Right cardiac atrium (tissue), 5 donors: ENCODE data around the gene TSPOAP1. TPM values are rescaled to one million over a fixed set of nuclear protein-coding genes. Genes with fewer than 3 reads are reported as not detected.

Source experiments
- ATAC-seq, 2 donors: fragments of 200-7000 bp; cut with Tn5 transposase; one replicate each; pipeline versions ENCODE4 v1.8.0 to v1.9.1; 2020; ENCODE audit warnings: moderate library complexity in 2 of 2, mild to moderate bottlenecking in 1 of 2
- DNase-seq, 3 donors: peaks; one replicate each; pipeline ENCODE4 v3.0.0-alpha.2; 2020
- H3K27ac ChIP-seq: one replicate; pipeline ENCODE4 v1.5.1; 2013; ENCODE audit warnings: mild to moderate bottlenecking, low read length, control low read depth, moderate library complexity
- H3K27me3 ChIP-seq: one replicate; pipeline ENCODE4 v1.6.1; 2013; ENCODE audit not compliant: control insufficient read depth, insufficient read depth
- H3K4me1 ChIP-seq: one replicate; pipeline ENCODE4 v1.6.1; 2013; ENCODE audit warnings: low read length; ENCODE audit not compliant: control insufficient read depth, insufficient read depth
- H3K4me3 ChIP-seq: one replicate; pipeline ENCODE4 v1.5.1; 2013; ENCODE audit warnings: low read length, control low read depth
- H3K9me3 ChIP-seq: one replicate; pipeline ENCODE4 v1.6.1; 2013; ENCODE audit warnings: low read length; ENCODE audit not compliant: control insufficient read depth
- WGBS: extraction: QIAGEN DNeasy Blood & Tissue Kit; methylation state at CpG from one replicate; pipeline ENCODE4 v1.1.7; 2013; 5-methylcytosine and 5-hydroxymethylcytosine counted together
- intact Hi-C, 4 donors: fragments of 100-400 bp; cut with DNase I; formaldehyde crosslinking; loops; one replicate each; pipeline versions ENCODE4 v1.11.0 to v1.14.0; 2022 to 2023
- polyA plus RNA-seq: library from polyadenylated mRNA; stranded (reverse); fragments of 200-250 nt; gene quantifications from one replicate; pipeline ENCODE4 v1.2.3, GENCODE V29; 2013
- total RNA-seq, 4 donors: library from RNA; stranded (reverse); fragmentation: NEBNext Ultra II Directional; extraction: Animal tissue kit (Norgen Biotek cat#: 25700); gene quantifications; one replicate each; pipeline ENCODE4 v1.2.1, GENCODE V29; 2021
- donor health status: healthy with polysubstance abuse.
- donor health status: DM: no; HTN: yes; CAD: no.
- donor health status: DM: no; HTN: no; CAD: no.
- donor health status: DM: no; HTN: yes; CAD: no; lungs with severe emphysema.
- donor health status: DM: yes; HTN: yes; CAD: no.

TSPOAP1 gene
- total and polyA plus RNA-seq, 5 donors: 7.0 to 21.5 (median 17.2) TPM

DNA sequence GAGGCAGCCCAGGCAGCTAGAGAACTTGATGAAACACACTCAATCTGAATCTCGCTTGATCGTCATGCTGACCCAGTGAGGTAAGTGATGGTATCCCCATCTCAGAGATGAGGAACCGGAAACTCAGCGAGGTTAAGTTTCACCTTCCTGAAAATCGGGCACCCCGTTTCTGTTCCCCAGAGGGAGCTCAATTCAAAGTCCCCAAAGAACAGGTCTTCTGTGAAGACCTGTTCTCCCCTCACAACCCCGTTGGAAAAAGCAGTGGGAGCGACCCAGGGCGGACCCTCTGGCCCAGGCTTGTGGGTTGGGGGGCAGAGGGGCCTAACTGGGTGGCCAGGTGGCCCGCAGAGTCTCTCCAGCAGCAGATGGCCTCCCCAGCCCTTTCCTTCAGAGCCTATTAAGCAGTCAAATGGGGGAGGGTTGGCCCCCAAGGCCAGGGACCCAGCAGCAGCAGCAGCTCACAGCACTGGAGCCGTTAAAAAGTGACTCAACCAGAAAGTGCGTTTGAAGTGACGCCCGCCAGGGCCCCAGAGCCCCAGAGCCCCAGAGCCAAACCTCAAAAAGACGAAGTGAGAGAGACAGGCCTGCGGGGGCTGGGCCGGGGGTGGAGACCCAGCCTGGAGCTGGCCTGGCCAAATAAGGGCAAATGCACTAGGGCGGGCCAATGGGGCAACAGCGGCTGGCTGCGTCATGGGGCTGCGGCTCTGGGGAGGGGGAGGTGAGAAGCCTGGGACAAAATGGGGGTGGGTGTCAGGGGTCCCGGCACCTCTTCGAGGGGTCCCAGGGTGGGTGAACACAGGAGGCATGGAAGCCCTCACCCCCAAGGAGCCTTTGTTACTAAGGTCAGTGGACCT lies 9.2 kb upstream of the TSPOAP1 start:
- DNase-seq (peak; percentile 85 to 92 (median 92)), ATAC-seq (peak; percentile 86 to 88)
- intact Hi-C loops: no loop called here
- Histone ChIP-seq H3K4me3 (no peak overlapping the region), H3K9me3 (no peaks in the 10 kb centered on the region), H3K4me1 (no peaks in the 10 kb centered on the region), H3K27ac (peak overlapping the region; percentile 49), H3K27me3 (no peaks in the 10 kb centered on the region)
- WGBS: 27% methylated on average over 23 of the region's 23 CpGs

DNA sequence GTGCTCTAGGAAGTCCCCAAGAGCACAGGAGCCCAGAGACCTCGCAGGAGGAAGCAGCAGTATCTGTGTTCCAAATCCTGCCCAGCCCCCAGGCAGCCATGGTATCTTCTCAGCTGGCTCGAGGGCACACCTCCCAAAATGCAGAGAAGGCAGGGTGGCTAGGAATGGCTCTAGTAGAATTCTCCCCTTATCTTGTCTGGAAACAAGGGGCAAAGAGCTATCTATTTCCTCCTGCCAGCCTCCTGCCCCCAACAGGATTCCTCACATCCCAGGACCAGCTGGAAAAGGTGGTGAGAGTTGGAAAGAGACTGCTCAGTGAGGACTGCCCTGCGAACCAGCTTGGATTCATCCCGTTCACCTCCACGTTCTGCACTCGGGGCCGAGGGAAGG lies 8.6 kb upstream of the TSPOAP1 start:
- ATAC-seq (no peak), DNase-seq (no peak)
- Histone ChIP-seq H3K4me3 (no peak overlapping the region), H3K9me3 (no peaks in the 10 kb centered on the region), H3K27ac (no peak overlapping the region), H3K4me1 (no peaks in the 10 kb centered on the region), H3K27me3 (no peaks in the 10 kb centered on the region)
- WGBS: 12% methylated on average over 7 of the region's 7 CpGs
- intact Hi-C loops: no loop called here

DNA sequence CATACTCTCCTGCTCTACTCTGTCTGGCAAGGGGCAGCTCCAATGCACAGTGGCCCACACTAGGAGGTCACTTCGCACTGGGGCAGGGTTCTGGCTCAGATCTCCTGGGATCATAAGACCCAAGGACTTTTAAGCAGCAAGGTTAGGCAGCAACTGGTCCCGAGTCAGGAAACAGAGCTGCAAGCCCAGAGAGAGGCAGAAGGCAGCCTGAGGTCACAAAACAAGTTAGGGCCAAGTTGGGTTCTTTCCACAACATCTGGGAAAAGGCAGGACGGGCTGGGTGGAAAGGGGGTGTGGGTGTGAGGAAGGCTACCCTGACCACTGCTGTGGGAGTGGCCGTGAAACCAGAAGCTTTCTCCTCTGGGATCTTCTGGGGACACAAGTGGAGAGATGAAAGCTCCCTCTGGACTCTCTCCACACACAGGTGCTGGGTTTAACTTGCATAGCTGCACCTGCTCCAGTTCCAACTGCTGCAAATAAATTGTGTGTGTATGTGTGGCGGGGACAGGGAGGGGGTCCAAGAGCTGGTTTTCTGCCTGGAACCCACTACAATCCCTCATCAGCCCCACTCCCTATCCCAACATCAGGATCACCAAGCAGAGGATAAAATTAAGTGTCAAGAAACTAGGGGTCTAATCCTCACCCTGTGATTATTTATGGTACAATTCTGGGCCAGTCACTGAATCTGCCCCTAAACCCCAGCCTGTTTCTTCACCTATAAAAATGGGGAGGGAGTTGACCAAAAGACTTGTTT lies 8.0 kb upstream of the TSPOAP1 start:
- no peaks in the 10 kb centered on the region for H3K9me3 ChIP-seq
- no peaks in the 10 kb centered on the region for H3K27me3 ChIP-seq
- intact Hi-C loops: no loop called here
- no peaks in the 10 kb centered on the region for H3K4me1 ChIP-seq
- peak overlapping the region; percentile 8 for H3K27ac ChIP-seq
- DNase-seq (no peak), ATAC-seq (no peak)
- H3K4me3 ChIP-seq: no peak overlapping the region
- WGBS: 44% methylated on average over 5 of the region's 5 CpGs

DNA sequence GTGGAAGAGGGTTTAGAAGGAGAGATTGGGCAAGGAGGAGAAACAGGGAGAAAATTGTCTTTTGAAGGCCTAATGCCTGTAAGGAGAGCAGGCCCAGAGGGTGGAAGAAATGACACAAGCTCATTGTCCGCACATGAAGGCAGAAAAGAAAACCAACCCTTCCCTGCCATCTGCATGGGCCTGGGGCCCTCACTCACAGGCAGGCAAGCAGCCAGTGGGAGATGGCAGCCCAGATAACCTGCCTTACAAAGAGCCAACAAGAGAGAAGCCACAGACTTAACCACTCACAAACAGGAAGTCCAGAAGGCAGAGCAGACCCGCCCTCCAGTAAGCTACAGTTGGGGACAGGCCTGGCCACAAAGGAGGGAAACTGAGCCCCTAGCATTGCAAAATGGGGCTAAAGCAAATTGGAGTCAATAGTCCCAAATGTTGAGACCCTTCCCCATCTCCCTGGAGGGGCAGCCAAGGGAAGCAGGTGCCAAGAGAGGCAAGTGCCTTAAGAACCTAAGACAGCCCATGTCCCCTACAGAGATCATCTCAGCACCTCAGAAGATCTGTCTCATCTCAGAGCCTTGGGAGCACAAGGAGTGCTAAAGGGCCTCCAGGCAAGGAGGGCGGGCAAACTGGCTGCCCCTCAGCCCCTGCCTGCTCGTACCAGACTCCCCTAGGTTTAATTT lies 7.3 kb upstream of the TSPOAP1 start:
- Histone ChIP-seq H3K27ac (peak overlapping the region; percentile 8), H3K4me1 (no peaks in the 10 kb centered on the region), H3K27me3 (no peaks in the 10 kb centered on the region), H3K9me3 (no peaks in the 10 kb centered on the region), H3K4me3 (no peak overlapping the region)
- ATAC-seq (no peak), DNase-seq (peak in 1 of 3 donors; percentile 64)
- 77% methylated on average over 4 of the region's 4 CpGs for WGBS
- intact Hi-C loops: no loop called here

DNA sequence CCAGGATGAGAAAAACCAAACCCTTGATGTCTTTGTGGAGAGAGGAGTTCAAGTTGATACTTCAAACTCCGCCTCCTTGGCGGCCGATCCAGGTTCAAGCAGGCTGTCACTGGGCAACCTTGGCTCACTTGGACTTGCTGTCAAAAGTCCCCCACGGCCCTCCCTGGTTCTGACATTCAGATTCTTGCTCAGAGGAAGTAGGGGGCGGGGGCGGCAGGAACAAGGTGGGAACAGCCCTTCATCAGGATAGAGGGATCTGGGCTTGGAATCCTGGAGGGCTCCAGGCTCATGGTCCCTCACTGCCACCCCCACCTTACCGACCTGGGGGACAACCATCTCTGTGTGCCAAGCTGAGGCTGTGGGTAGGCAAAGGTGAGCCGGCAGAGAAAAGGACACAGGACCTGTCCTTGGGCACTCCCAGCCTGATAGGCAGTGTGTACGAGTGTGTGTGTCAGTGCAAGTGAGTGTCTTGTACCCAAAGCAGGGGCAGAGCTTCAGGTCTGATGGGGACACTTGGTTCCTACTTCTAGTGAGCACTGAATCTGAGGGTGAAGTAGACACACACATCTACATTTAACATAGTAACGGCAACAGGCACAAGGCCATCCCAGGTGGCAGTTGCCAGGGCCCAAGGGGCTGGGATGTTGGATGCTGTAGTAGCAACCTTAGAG lies 6.6 kb upstream of the TSPOAP1 start:
- whole genome bisulfite sequencing: 66% methylated on average over 10 of the region's 10 CpGs
- Histone ChIP-seq H3K4me3 (no peak overlapping the region), H3K4me1 (no peaks in the 10 kb centered on the region), H3K9me3 (no peaks in the 10 kb centered on the region), H3K27me3 (no peaks in the 10 kb centered on the region), H3K27ac (no peak overlapping the region)
- intact Hi-C loops: no loop called here
- DNase-seq (no peak), ATAC-seq (no peak)

DNA sequence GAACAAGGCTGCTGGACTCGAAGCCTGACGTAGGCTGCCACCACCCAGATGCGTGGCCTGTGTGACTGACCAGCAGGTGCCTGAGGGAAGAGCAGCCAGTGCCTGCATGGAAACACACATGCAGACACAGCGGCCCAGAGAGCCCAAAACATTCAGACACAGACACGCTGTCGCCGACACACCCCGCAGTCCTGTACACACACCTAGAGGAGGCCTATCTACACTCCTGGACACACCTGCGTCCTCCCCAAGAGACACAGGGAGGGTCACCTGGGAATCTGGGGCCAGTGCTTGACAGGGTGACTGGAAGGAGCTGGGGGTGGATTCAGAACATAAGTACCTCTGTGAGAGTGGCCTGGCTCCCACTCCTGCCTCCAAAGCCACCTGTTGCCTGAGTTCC lies 6.1 kb upstream of the TSPOAP1 start:
- H3K27me3 ChIP-seq: no peaks in the 10 kb centered on the region
- no peaks in the 10 kb centered on the region for H3K9me3 ChIP-seq
- WGBS: 90% methylated on average over 9 of the region's 9 CpGs
- intact Hi-C loops: no loop called here
- no peaks in the 10 kb centered on the region for H3K4me1 ChIP-seq
- H3K4me3 ChIP-seq: no peak overlapping the region
- DNase-seq (no peak), ATAC-seq (no peak)
- no peak overlapping the region for H3K27ac ChIP-seq

DNA sequence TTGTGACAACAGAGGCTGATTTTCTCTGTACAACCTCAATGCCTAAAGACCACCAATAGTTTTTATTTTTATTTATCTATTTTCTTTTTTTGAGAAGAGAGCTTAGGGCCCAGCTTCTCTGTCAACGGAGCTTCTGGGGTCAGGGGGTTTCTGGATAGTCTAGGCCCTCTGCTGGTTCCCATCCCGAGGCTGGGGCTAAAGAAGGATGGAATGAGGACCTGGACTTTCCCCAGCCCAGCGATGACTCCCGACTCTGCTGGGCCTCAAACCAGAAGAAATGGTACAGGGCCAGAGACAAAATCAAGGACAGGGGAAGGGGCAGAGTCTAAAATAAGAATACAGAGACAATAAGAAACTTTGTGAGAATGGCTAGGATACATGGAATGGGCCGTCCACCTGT lies 5.7 kb upstream of the TSPOAP1 start:
- Histone ChIP-seq H3K9me3 (no peaks in the 10 kb centered on the region), H3K4me3 (no peak overlapping the region), H3K4me1 (no peaks in the 10 kb centered on the region), H3K27me3 (no peaks in the 10 kb centered on the region), H3K27ac (no peak overlapping the region)
- WGBS: 63% methylated on average over 5 of the region's 5 CpGs
- intact Hi-C loops: no loop called here
- ATAC-seq (no peak), DNase-seq (no peak)

DNA sequence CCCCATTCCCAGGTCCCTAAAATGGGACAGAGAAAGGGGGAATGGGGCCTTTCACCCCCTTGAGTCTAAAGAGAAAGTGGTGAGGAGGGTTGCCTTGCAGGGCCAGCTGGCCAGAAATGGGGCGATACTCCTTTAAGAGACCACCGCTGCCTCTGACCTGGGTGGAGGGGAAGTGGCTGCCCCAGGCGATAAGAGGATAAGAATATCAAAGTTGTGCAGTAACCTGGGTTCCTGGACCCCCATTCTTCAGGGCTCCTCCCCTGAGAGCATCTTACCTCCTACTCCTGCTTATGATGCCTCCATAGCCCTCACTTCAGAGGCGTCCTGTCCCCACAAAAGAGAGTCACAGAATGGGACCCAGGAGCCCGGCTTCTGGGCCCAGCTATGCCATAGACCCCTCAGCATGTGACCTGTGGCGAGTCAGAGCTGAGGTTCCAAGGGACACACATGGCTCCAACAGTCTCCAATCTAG lies 5.2 kb upstream of the TSPOAP1 start:
- Histone ChIP-seq H3K27ac (no peak overlapping the region), H3K4me1 (no peaks in the 10 kb centered on the region), H3K9me3 (no peaks in the 10 kb centered on the region), H3K4me3 (no peak overlapping the region), H3K27me3 (no peaks in the 10 kb centered on the region)
- DNase-seq: no peak
- ATAC-seq: no peak
- 43% methylated on average over 6 of the region's 6 CpGs for WGBS
- intact Hi-C loops: no loop called here

DNA sequence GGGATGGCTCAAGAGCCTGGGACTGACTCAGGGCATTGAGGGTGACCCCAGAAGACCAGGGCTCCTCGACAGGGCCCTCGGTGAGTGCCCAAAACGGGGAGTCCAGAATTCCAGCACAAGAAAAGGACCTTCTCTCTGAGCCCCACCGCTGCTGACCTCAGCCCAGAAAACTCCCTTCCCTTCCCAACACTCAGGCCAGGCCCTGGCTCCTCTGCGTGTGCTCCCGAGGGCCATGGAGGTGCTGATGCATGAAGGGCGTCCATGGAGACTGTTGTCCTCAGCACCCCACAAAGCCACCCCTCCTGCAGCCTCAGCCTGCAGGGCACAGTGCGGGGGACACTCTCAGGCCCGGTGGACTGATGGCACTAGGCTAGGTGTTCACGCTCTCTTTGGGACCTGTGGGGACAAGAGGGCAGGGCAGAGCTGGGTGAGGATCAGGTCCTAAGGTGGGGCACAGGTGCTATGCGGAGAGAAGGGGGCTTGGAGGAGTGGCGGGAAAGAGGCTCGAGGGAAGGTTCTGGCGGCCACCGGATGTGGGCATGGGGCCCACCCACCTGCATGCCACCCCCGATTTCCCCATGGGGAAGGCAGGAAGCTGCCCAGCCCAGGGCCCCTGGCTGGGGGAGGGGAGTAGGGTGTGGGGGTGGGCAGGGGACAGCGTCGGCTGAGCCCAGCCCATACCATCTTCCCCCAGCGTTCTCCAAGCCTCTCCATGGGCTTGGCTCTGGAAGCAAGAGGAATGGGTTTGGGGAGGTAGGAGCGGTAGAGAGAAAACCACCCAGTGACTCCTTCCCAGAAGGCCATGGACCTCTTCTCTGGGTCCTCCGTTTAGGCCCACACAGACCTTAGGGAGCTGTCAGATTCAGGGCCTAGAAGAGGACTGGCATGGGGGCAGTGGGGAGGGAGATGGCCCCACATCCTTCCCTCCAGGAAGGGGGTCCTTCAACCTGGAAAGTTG lies 4.5 kb upstream of the TSPOAP1 start:
- no peak overlapping the region for H3K27ac ChIP-seq
- no peaks in the 10 kb centered on the region for H3K27me3 ChIP-seq
- WGBS: 70% methylated on average over 21 of the region's 21 CpGs
- DNase-seq: no peak
- H3K4me3 ChIP-seq: no peak overlapping the region
- intact Hi-C loops: no loop called here
- H3K4me1 ChIP-seq: no peaks in the 10 kb centered on the region
- no peak for ATAC-seq
- no peaks in the 10 kb centered on the region for H3K9me3 ChIP-seq
